Adipocyte (in vitro differentiated cells): ENCODE data around the gene MAPKAP1.
A peak's percentile ranks its signal among the peaks of the same experiment; 100 is the strongest.

Experiments
- DNase-seq: peaks from one replicate; pipeline ENCODE4 v3.0.0-alpha.2; 2015; ENCODE audit warnings: low read depth
- H3K27me3 ChIP-seq: replicated peaks from 2 replicates; pipeline ENCODE4 v1.7.0; 2013; ENCODE audit warnings: mild to moderate bottlenecking, low read length, moderate library complexity; ENCODE audit not compliant: control insufficient read depth, insufficient read depth
- H3K36me3 ChIP-seq: 2 replicates; pipeline ENCODE4 v1.7.0; 2013; ENCODE audit warnings: low read length, mild to moderate bottlenecking, moderate library complexity; ENCODE audit not compliant: control insufficient read depth, insufficient read depth, severe bottlenecking
- H3K4me1 ChIP-seq: 2 replicates; pipeline ENCODE4 v1.7.0; 2013; ENCODE audit warnings: mild to moderate bottlenecking, low read length, moderate library complexity; ENCODE audit not compliant: control insufficient read depth, insufficient read depth
- H3K4me3 ChIP-seq: 2 replicates; pipeline ENCODE4 v1.7.0; 2013; ENCODE audit warnings: mild to moderate bottlenecking, low read length, moderate library complexity
- H3K9ac ChIP-seq: 2 replicates; pipeline ENCODE4 v1.7.0; 2013; ENCODE audit warnings: mild to moderate bottlenecking, low read length, moderate library complexity
- H3K9me3 ChIP-seq: 2 replicates; pipeline ENCODE4 v1.7.0; 2013; ENCODE audit warnings: mild to moderate bottlenecking, low read length, moderate library complexity; ENCODE audit not compliant: control insufficient read depth

MAPKAP1 gene

GRCh38 chr9:125541840-125542243 lies 165.2 kb downstream of the MAPKAP1 start:
- Histone ChIP-seq H3K9me3 (no peaks in the 10 kb centered on the region), H3K27me3 (no peaks in the 10 kb centered on the region), H3K36me3 (peaks cover 20% of the 10 kb centered on the region), H3K9ac (no peak overlapping the region), H3K4me1 (peaks cover 42% of the 10 kb centered on the region), H3K4me3 (no peak overlapping the region)
- no peak for DNase-seq

GRCh38 chr9:125540497-125540896 lies 166.5 kb downstream of the MAPKAP1 start:
- Histone ChIP-seq H3K4me3 (no peak overlapping the region), H3K4me1 (peaks cover 53% of the 10 kb centered on the region), H3K36me3 (peaks cover 20% of the 10 kb centered on the region), H3K9ac (no peak overlapping the region), H3K27me3 (no peaks in the 10 kb centered on the region), H3K9me3 (no peaks in the 10 kb centered on the region)
- DNase-seq = no peak

DNA sequence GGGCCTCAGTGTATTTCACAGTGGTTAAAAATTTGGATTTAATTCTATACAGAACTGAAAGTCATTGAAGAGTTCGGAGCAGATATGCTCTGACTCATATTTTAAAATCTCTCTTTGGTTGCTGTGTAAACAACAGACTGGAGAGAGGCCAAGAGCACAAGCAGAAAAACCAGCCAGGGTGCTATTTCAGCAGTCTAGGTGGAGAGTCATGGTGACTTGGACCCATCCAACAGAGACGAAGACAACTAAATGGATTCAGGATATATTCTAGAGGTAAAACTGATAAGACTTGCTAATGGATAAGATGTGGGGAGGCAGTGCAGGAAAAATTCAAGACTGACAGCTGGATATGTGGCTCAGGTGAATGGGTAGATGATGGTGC lies 168.9 kb downstream of the MAPKAP1 start:
- Histone ChIP-seq H3K4me3 (peak overlapping the region; percentile 66), H3K27me3 (no peaks in the 10 kb centered on the region), H3K4me1 (peaks cover 45% of the 10 kb centered on the region), H3K9me3 (no peaks in the 10 kb centered on the region), H3K9ac (peak overlapping the region; percentile 57), H3K36me3 (peaks cover 20% of the 10 kb centered on the region)
- peak; percentile 93 for DNase-seq

DNA sequence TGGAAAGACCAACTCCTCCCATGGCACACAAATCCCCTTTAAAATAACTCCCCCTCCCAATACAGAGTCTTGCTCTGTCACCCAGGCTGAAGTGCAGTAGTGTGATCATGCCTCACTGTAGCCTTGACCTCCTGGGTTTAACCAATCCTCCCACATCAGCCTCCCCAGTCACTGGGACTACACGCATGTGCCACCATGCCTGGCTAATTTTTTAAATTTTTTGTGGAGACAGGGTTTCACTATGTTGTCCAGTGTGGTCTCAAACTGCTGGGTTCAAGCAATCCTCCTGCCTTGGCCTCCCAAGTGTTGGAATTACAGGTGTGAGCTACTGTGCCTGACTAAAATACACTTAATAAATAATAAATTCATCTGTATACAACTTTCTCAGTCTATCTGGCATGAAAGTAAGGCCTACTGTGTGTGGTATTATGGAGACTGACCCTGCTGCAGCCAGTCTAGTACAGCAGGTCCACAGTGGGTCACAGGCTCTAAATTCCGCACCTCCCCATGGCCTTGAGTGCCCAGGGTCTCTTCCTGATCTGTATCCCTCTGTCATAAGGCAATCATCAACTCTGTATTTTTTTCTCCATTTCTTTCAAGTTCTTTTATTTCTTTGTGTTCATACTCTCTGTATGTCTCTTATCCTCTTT lies 169.4 kb downstream of the MAPKAP1 start:
- Histone ChIP-seq H3K4me1 (peaks cover 46% of the 10 kb centered on the region), H3K27me3 (no peaks in the 10 kb centered on the region), H3K9ac (peak overlapping the region; percentile 57), H3K9me3 (no peaks in the 10 kb centered on the region), H3K36me3 (peaks cover 20% of the 10 kb centered on the region), H3K4me3 (peak overlapping the region; percentile 66)
- DNase-seq = no peak

DNA sequence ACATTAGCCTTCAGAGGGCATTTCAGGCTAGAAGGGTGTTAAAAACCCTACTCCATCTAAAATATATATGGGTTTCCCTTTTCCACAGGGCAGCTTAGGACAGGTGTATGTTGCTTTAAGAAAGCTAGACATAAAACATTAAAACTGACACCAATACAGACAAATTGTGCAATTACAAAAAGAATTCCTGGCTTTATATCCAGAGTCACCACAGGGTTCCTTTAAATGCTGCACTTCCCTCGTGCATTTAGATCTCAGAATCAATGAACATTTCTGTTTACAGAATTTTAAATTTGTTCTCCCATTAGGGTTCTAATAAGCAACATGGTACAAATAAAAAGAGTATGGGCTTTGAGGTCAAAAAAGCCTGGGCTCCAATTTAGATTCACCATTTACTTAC lies 170.2 kb downstream of the MAPKAP1 start:
- DNase-seq = peak; percentile 70

GRCh38 chr9:125536167-125536772 lies 170.7 kb downstream of the MAPKAP1 start:
- peak; percentile 60 for DNase-seq
- no peaks in the 10 kb centered on the region for H3K27me3 ChIP-seq
- H3K4me1 ChIP-seq = peaks cover 44% of the 10 kb centered on the region
- H3K36me3 ChIP-seq = peaks cover 15% of the 10 kb centered on the region
- H3K9me3 ChIP-seq = no peaks in the 10 kb centered on the region
- H3K4me3 ChIP-seq = no peak overlapping the region
- H3K9ac ChIP-seq = no peak overlapping the region

More for the DNA sequence above, 170.2 kb downstream of the MAPKAP1 start:
- Histone ChIP-seq H3K27me3 (no peaks in the 10 kb centered on the region), H3K9ac (no peak overlapping the region), H3K4me1 (peaks cover 44% of the 10 kb centered on the region), H3K4me3 (peak overlapping the region; percentile 5), H3K9me3 (no peaks in the 10 kb centered on the region), H3K36me3 (peaks cover 17% of the 10 kb centered on the region)

DNA sequence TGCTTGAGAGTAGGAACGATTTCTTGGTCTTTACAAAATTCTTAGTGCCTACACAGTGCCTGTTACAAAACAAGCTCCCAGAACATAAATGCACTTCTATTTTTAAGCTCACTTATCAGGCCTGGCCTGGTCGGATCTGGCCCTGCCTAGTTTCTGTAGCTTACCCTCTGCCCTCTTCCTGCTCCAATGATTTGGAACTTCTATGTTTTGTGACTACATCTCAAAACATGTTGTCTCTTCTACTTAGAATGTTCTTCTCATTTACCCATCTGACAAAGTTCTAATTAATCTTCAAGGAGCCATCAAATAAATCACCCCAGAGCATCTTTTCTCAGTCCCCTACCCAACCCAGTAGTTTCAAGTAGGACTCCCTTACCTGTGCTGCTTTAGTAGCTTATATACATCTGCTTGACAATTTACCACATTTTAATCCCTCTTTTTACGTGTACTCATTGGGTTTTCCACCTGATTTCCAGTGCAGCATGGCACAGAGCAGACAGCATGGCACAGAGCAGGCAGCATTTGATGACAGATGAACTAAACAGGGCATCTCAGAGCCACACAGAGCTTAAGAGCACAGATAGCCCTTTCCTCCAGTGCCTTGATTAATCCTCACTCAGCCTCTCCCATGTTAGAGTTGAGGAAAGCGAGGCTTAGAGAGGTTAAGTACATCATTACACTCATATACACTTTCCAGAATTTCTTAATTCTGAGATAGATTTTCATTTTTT lies 171.9 kb downstream of the MAPKAP1 start:
- H3K9me3 ChIP-seq = no peaks in the 10 kb centered on the region
- no peak overlapping the region for H3K9ac ChIP-seq
- DNase-seq = no peak
- H3K36me3 ChIP-seq = peaks cover 6% of the 10 kb centered on the region
- no peak overlapping the region for H3K4me3 ChIP-seq
- H3K4me1 ChIP-seq = peaks cover 44% of the 10 kb centered on the region
- H3K27me3 ChIP-seq = no peaks in the 10 kb centered on the region

DNA sequence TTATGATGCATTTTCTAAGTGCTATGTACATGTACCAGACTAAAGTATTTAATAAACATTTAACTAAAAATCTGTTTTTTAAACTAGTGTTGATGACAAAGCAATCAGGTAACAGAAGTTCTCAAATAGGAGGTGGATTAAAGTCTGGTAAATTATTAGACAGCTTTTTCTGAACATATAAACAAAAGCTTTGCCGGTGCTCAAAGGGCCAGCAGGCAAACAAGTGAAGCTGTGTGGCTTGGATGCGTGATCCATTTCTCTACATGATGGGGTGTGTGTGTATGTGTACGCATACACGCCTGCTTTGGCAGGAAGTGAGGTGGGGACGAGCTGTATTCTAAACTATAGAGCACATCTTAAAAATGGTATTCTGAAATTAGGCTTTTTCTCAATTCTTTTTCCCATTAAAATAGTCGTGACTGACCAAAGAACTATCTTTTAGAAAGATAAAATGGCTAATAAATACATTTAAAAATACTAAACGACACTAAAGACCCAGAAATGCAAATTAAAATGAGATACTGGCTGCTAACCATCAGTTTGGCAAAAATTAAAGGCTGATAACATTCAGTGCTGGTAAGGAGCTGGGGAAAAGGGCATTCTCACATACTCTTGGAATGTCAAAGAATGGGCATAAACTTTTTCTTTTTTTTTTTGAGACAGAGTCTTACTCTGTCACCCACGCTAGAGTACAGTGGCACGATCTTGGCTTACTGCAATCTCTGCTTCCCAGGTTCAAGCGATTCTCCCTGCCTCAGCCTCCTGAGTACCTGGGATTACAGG lies 174.0 kb downstream of the MAPKAP1 start:
- Histone ChIP-seq H3K4me1 (peaks cover 37% of the 10 kb centered on the region), H3K9me3 (no peaks in the 10 kb centered on the region), H3K4me3 (no peak overlapping the region), H3K27me3 (no peaks in the 10 kb centered on the region), H3K9ac (no peak overlapping the region), H3K36me3 (no peaks in the 10 kb centered on the region)
- DNase-seq = no peak

DNA sequence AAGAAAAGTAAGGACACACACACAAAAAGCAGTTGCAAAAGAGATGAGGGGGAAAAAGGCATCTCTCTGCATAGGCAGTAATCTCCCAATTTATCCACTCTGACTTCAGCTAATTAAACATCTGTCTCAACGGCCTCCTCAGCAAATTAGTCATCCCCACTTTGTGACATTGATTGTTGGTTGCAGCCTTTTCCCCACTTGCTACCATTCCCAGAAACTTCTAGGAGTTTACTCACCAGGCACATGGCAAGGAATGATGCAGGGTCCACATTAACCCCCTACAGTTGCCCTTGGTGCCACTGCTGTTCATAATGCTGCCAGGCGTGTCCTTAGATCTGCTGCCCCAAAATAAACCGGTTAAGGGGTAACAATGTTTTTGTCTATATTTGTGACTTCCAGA lies 174.6 kb downstream of the MAPKAP1 start:
- Histone ChIP-seq H3K4me3 (no peak overlapping the region), H3K9me3 (no peaks in the 10 kb centered on the region), H3K4me1 (peaks cover 31% of the 10 kb centered on the region), H3K9ac (no peak overlapping the region), H3K27me3 (no peaks in the 10 kb centered on the region), H3K36me3 (no peaks in the 10 kb centered on the region)
- no peak for DNase-seq

DNA sequence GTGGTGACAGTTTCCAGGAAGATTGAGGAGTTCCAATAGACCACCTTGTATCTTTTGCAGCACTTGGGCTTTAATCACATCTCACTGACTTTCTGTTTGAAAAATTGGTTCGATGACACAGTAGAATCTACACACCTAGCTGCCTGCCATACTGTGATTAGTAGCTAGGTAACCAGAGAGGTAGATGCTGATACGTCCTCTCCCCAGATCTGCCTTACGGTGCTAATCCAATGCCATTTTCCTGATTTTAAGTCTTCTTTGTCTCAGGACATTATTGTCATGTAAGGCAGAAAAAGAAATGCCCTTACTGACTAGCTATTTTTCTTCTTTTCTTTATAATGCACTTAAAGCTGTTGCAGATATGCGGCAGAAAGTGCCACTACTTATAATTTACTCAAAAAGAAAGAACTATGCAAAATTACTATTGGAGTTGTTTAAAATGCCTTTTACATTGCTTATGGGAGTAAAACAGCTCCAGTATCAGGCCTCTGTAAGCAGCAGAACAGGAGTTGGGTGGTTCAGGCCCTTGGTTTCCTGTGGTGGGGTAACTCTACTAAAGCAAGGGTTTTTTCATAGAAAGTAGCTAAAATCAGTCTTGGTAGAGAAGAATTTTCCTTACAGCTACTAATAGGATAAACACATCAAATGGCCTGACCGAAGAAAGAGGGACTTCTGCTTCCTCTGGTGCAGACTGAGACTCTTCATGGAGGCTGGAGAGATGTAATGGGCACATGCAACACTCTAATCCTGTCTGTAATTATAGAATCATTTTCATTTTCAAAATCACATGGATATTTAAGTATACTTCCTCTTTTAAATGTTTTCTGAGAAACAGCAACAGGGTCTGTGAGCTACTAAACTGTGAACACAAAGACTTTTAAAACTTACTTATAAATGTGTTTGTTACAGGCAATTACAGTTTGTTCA lies 177.2 kb downstream of the MAPKAP1 start:
- DNase-seq = no peak

More for the DNA sequence above, 177.2 kb downstream of the MAPKAP1 start:
- H3K4me1 ChIP-seq = peaks cover 21% of the 10 kb centered on the region
- H3K9ac ChIP-seq = no peak overlapping the region
- no peaks in the 10 kb centered on the region for H3K9me3 ChIP-seq
- H3K4me3 ChIP-seq = no peak overlapping the region
- H3K27me3 ChIP-seq = no peaks in the 10 kb centered on the region
- no peaks in the 10 kb centered on the region for H3K36me3 ChIP-seq
